H1 (cell line): Measurements from ENCODE around the gene IL37. TPM values are rescaled to one million over a fixed set of nuclear protein-coding genes. Genes with fewer than 3 reads are reported as not detected.

Experiments
- CTCF ChIA-PET: fragments of 300-600 bp; sonication (Branson Sonifier 250); formaldehyde crosslinking; loops from one replicate; lab custom pipeline; 2021; ENCODE audit not compliant: partially characterized antibody; lab: Charles Lee
- POLR2A ChIA-PET: fragments of 300-600 bp; sonication (Branson Sonifier 250); formaldehyde crosslinking; loops from one replicate; lab custom pipeline; 2021; ENCODE audit warnings: inconsistent platforms; ENCODE audit not compliant: partially characterized antibody; lab: Charles Lee
- DNase-seq, 2 experiments: peaks; one replicate each; pipeline versions ENCODE4 v3.0.0 to v3.0.0-alpha.2; 2010 to 2022; ENCODE audit warnings: low spot score in 2 of 2, low read depth in 1 of 2, mixed read lengths in 1 of 2
- FAIRE-seq: peaks from 2 replicates; lab custom pipeline; 2011; peaks lifted over from hg19 to GRCh38; lab: Jason Lieb, UNC
- H2AFZ ChIP-seq: 2 replicates; pipeline ENCODE4 v1.8.1; 2012; ENCODE audit warnings: low read length, inconsistent platforms
- H2AK5ac ChIP-seq: 2 replicates; pipeline ENCODE4 v1.6.1; 2013; ENCODE audit warnings: low read depth, low read length
- H2BK120ac ChIP-seq: replicated peaks from 2 replicates; pipeline ENCODE3; 2013; ENCODE audit warnings: low read depth, low read length, inconsistent platforms
- H2BK12ac ChIP-seq: 2 replicates; pipeline ENCODE4 v1.6.1; 2013; ENCODE audit warnings: low read depth, low read length
- H2BK15ac ChIP-seq: 2 replicates; pipeline ENCODE4 v1.6.1; 2013; ENCODE audit warnings: low read length
- H2BK20ac ChIP-seq: 2 replicates; pipeline ENCODE4 v1.6.1; 2013; ENCODE audit warnings: low read length
- H2BK5ac ChIP-seq: 2 replicates; pipeline ENCODE4 v1.6.1; 2013; ENCODE audit warnings: low read depth, low read length
- H3K14ac ChIP-seq: 2 replicates; pipeline ENCODE4 v1.6.1; 2013; ENCODE audit warnings: inconsistent platforms; ENCODE audit not compliant: insufficient read length
- H3K18ac ChIP-seq: 2 replicates; pipeline ENCODE4 v1.6.1; 2013; ENCODE audit warnings: low read length; ENCODE audit errors: extremely low read depth
- H3K23ac ChIP-seq: 2 replicates; pipeline ENCODE4 v1.6.1; 2013; ENCODE audit warnings: inconsistent platforms; ENCODE audit not compliant: insufficient read length
- H3K23me2 ChIP-seq: 2 replicates; pipeline ENCODE4 v1.6.1; 2013; ENCODE audit warnings: low read depth, low read length
- H3K27ac ChIP-seq: 2 replicates; pipeline ENCODE4 v1.6.1; 2011; ENCODE audit warnings: low read depth, low read length, inconsistent platforms
- H3K27me3 ChIP-seq, 4 experiments: replicated peaks in 1 of 4; 1 replicate in 1 of 4; 2 replicates in 3 of 4; pipeline versions ENCODE4 v1.6.1 to v1.8.1; 2011 to 2013; ENCODE audit warnings: low read length in 3 of 4, mild to moderate bottlenecking in 3 of 4, inconsistent platforms in 2 of 4, mixed read lengths in 2 of 4, moderate library complexity in 1 of 4; ENCODE audit not compliant: control insufficient read depth in 3 of 4, insufficient read depth in 3 of 4; ENCODE audit errors: extremely low read depth in 1 of 4
- H3K36me3 ChIP-seq, 4 experiments: 2 replicates each; pipeline versions ENCODE4 v1.6.1 to v1.8.1; 2011 to 2013; ENCODE audit warnings: mild to moderate bottlenecking in 4 of 4, low read length in 3 of 4, moderate library complexity in 2 of 4, control low read depth in 1 of 4, inconsistent platforms in 1 of 4; ENCODE audit not compliant: insufficient read depth in 4 of 4, control insufficient read depth in 2 of 4
- H3K4ac ChIP-seq: replicated peaks from 2 replicates; pipeline ENCODE3; 2013; ENCODE audit warnings: low read length, low read depth, mixed read lengths, inconsistent platforms; ENCODE audit not compliant: insufficient read length
- H3K4me1 ChIP-seq, 4 experiments: replicated peaks in 1 of 4; 1 replicate in 1 of 4; 2 replicates in 3 of 4; pipeline versions ENCODE4 v1.6.1 to v1.8.1; 2011 to 2013; ENCODE audit warnings: low read length in 3 of 4, inconsistent platforms in 2 of 4, mixed read lengths in 1 of 4; ENCODE audit not compliant: insufficient read depth in 4 of 4, control insufficient read depth in 3 of 4
- H3K4me2 ChIP-seq, 2 experiments: 2 replicates each; pipeline versions ENCODE4 v1.6.1 to v1.8.1; 2011 to 2013; ENCODE audit warnings: low read depth in 2 of 2, low read length in 2 of 2, control low read depth in 1 of 2, inconsistent platforms in 1 of 2, mild to moderate bottlenecking in 1 of 2; ENCODE audit not compliant: insufficient read depth in 1 of 2
- H3K4me3 ChIP-seq, 4 experiments: fragments of 200-600, 300-600 bp in 1 of 4; sonication (generic), shearing (Covaris generic), sonication (Bioruptor Twin) in 1 of 4; 2 replicates each; pipeline versions ENCODE4 v1.5.1 to v1.8.1; 2011 to 2016; ENCODE audit warnings: low read length in 4 of 4, low read depth in 3 of 4, control low read depth in 2 of 4, inconsistent platforms in 2 of 4, mild to moderate bottlenecking in 2 of 4, mixed read lengths in 1 of 4, moderate library complexity in 1 of 4; ENCODE audit not compliant: insufficient read depth in 2 of 4; ENCODE audit errors: extremely low read depth in 1 of 4
- H3K56ac ChIP-seq: replicated peaks from 2 replicates; pipeline ENCODE3; 2013; ENCODE audit warnings: low read depth, mild to moderate bottlenecking, mixed read lengths, low read length, inconsistent platforms; ENCODE audit not compliant: insufficient read length
- H3K79me1 ChIP-seq: 2 replicates; pipeline ENCODE4 v1.6.1; 2013; ENCODE audit warnings: low read depth, low read length, control low read depth
- H3K79me2 ChIP-seq, 2 experiments: 2 replicates each; pipeline versions ENCODE4 v1.6.1 to v1.8.1; 2012 to 2013; ENCODE audit warnings: low read length in 2 of 2, mild to moderate bottlenecking in 2 of 2, inconsistent platforms in 1 of 2; ENCODE audit not compliant: insufficient read depth in 2 of 2, control insufficient read depth in 1 of 2
- H3K9ac ChIP-seq, 4 experiments: replicated peaks in 1 of 4; 1 replicate in 1 of 4; 2 replicates in 3 of 4; pipeline versions ENCODE4 v1.6.1 to v1.8.1; 2011 to 2013; ENCODE audit warnings: low read depth in 3 of 4, low read length in 3 of 4, control low read depth in 2 of 4, mild to moderate bottlenecking in 2 of 4, moderate library complexity in 2 of 4, inconsistent platforms in 1 of 4; ENCODE audit errors: extremely low read depth in 1 of 4
- H3K9me3 ChIP-seq, 2 experiments: 2 replicates each; pipeline versions ENCODE4 v1.6.1 to v1.8.1; 2012 to 2013; ENCODE audit warnings: mild to moderate bottlenecking in 2 of 2, moderate library complexity in 2 of 2, control low read depth in 1 of 2, inconsistent platforms in 1 of 2, low read depth in 1 of 2, low read length in 1 of 2, mixed read lengths in 1 of 2; ENCODE audit not compliant: insufficient read depth in 2 of 2
- H4K20me1 ChIP-seq, 2 experiments: replicated peaks in 1 of 2; 2 replicates each; pipeline versions ENCODE3 to v1.8.1; 2011 to 2013; ENCODE audit warnings: inconsistent platforms in 2 of 2, low read length in 2 of 2, mild to moderate bottlenecking in 1 of 2; ENCODE audit not compliant: insufficient read depth in 2 of 2, control insufficient read depth in 1 of 2
- H4K5ac ChIP-seq: 2 replicates; pipeline ENCODE4 v1.6.1; 2013; ENCODE audit warnings: low read length, low read depth, mixed read lengths, inconsistent platforms; ENCODE audit not compliant: insufficient read length
- H4K8ac ChIP-seq: 2 replicates; pipeline ENCODE4 v1.8.0; 2013; ENCODE audit warnings: mild to moderate bottlenecking, moderate library complexity, low read length, inconsistent platforms; ENCODE audit not compliant: insufficient read depth; ENCODE audit errors: extremely low read depth
- H4K91ac ChIP-seq: replicated peaks from 2 replicates; pipeline ENCODE3; 2013; ENCODE audit warnings: low read length, mixed read lengths, inconsistent platforms; ENCODE audit not compliant: insufficient read length
- CREB1 ChIP-seq: IDR thresholded peaks from 2 replicates; pipeline ENCODE4 v1.6.1; 2012; ENCODE audit warnings: inconsistent platforms
- EGR1 ChIP-seq: IDR thresholded peaks from 2 replicates; pipeline ENCODE4 v1.6.1; 2011; ENCODE audit warnings: low read depth, low read length, borderline replicate concordance
- GTF2F1 ChIP-seq: IDR thresholded peaks from 2 replicates; pipeline ENCODE4 v1.6.1; 2012; ENCODE audit warnings: low read depth, low read length, improper control_type of control experiment, borderline replicate concordance
- HDAC6 ChIP-seq: IDR thresholded peaks from one replicate; pipeline ENCODE4 v1.7.1; 2012; ENCODE audit warnings: low read depth, mild to moderate bottlenecking, inconsistent platforms, low read length, moderate library complexity
- KDM4A ChIP-seq: IDR thresholded peaks from one replicate; pipeline ENCODE4 v1.7.1; 2012; ENCODE audit warnings: low read depth, mild to moderate bottlenecking, moderate library complexity, low read length, inconsistent platforms; ENCODE audit not compliant: severe bottlenecking
- POU5F1 ChIP-seq: IDR thresholded peaks from 2 replicates; pipeline ENCODE4 v1.6.1; 2011; ENCODE audit warnings: low read depth, mild to moderate bottlenecking, low read length, moderate library complexity
- RAD21 ChIP-seq, 2 experiments: IDR thresholded peaks in 1 of 2; conservative IDR thresholded peaks in 1 of 2; 2 replicates each; pipeline ENCODE4 v1.6.1; 2011; ENCODE audit warnings: low read depth in 2 of 2, low read length in 2 of 2, improper control_type of control experiment in 1 of 2, inconsistent platforms in 1 of 2, mild to moderate bottlenecking in 1 of 2, moderate library complexity in 1 of 2
- RNF2 ChIP-seq: fragments of 200-900, 300-1000 bp; sonication (generic); IDR thresholded peaks from 2 replicates; pipeline ENCODE4 v1.7.1; 2016; ENCODE audit warnings: borderline replicate concordance, low read depth, mild to moderate bottlenecking, antibody characterized with exemption, low read length; ENCODE audit not compliant: poor library complexity, severe bottlenecking; ENCODE audit errors: missing control alignments
- SIRT6 ChIP-seq: IDR thresholded peaks from one replicate; pipeline ENCODE4 v1.7.1; 2012; ENCODE audit warnings: low read length, inconsistent platforms
- SP1 ChIP-seq: IDR thresholded peaks from 2 replicates; pipeline ENCODE4 v1.6.1; 2011; ENCODE audit warnings: low read depth, low read length
- WGBS, 2 experiments: shearing (Covaris generic) in 1 of 2; methylation state at CpG; one replicate each; pipeline versions ENCODE4 v1.1.6 to v1.1.7; 2013 to 2015; ENCODE audit warnings: low lambda C conversion rate in 2 of 2, mixed read lengths in 2 of 2, inconsistent platforms in 1 of 2, low coverage in 1 of 2, missing lambda C conversion rate in 1 of 2; ENCODE audit not compliant: insufficient replicate concordance in 2 of 2, insufficient coverage in 1 of 2, insufficient read length in 1 of 2; ENCODE audit errors: extremely low coverage in 1 of 2, missing lambda C conversion rate in 1 of 2; 5-methylcytosine and 5-hydroxymethylcytosine counted together
- long read RNA-seq, 2 experiments: library from RNA in 1 of 2; library from capped mRNA in 1 of 2; stranded (forward); transcript quantifications; one replicate each; pipeline ENCODE4 v2.0.0, GENCODE V29; 2021; ENCODE audit warnings: inconsistent platforms in 1 of 2
- polyA minus RNA-seq, 3 experiments: library from RNA; depleted of rRNA, polyadenylated mRNA; stranded (reverse); fragments of >200 nt; gene quantifications; 1 replicate in 2 of 3; 2 replicates in 1 of 3; pipeline ENCODE4 v1.2.3, GENCODE V29; 2011
- polyA plus RNA-seq, 7 experiments: library from polyadenylated mRNA; depleted of rRNA in 3 of 7; stranded (reverse) in 5 of 7; unstranded in 2 of 7; fragments of >200 nt in 5 of 7; fragments of 200-250 nt in 2 of 7; gene quantifications; 1 replicate in 5 of 7; 2 replicates in 1 of 7; 4 replicates in 1 of 7; pipeline versions ENCODE4 v1.2.1 to v1.2.3, GENCODE V29; 2011 to 2013; ENCODE audit warnings: missing spikeins in 2 of 7, mixed read lengths in 2 of 7
- total RNA-seq: library from RNA; stranded (reverse); fragmentation: NEBNext Ultra II Directional; extraction: Animal tissue kit (Norgen Biotek cat#: 25700); gene quantifications from 2 replicates; pipeline ENCODE4 v1.2.1, GENCODE V29; 2021
- TF ChIP-seq, protein P1 (sequence below): IDR thresholded peaks from 2 replicates; pipeline ENCODE4 v1.6.1; 2011; ENCODE audit warnings: low read depth, mild to moderate bottlenecking, low read length; ENCODE audit not compliant: insufficient read depth

IL37 gene, protein sequence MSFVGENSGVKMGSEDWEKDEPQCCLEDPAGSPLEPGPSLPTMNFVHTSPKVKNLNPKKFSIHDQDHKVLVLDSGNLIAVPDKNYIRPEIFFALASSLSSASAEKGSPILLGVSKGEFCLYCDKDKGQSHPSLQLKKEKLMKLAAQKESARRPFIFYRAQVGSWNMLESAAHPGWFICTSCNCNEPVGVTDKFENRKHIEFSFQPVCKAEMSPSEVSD
- total RNA-seq (not detected in 2 replicates), polyA plus RNA-seq (2011; rRNA removed) (0.14 and 0.18 TPM in 2 replicates), polyA minus RNA-seq (2011; rRNA and poly(A)+ RNA removed) (not detected in 2 replicates)
- polyA plus RNA-seq (2011; cell fraction: cytosol; rRNA removed) = 0.26 TPM
- 0.50 TPM for polyA plus RNA-seq (2011; cell fraction: nucleus; rRNA removed)
- polyA plus RNA-seq (2012, experiment 1 of 2) = not detected in 4 replicates
- not detected for polyA plus RNA-seq (2012, experiment 2 of 2)
- polyA plus RNA-seq (2013, experiment 1 of 2) = 0.12 TPM
- 0.09 TPM for polyA plus RNA-seq (2013, experiment 2 of 2)
- polyA minus RNA-seq (2011; cell fraction: cytosol; rRNA and poly(A)+ RNA removed) = not detected
- polyA minus RNA-seq (2011; cell fraction: nucleus; rRNA and poly(A)+ RNA removed) = not detected
- long read RNA-seq, experiment 1 = 0 reads
- long read RNA-seq, experiment 2 = 0 reads

DNA sequence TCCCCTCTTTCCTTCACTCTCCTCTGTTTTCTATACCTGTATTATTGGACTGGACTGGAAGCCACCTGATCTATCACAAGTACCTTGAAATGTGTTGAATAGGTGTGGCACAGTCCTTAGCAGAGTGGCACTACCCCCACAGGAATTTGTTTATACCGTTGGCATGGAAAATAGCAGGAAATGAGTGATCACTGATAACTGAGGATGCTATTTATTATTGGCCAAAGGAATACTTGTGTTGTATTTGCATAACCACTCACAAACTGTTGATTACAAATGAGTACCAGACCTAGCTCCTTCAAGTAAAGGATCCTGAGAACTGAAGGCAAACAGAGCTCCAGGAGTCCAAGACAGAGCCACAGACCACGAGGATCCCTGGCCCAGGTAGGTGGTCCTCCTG lies at the start of gene IL37:
IL37 (plus strand) TSS at position 301 of the 400 bp plus-strand sequence. CDS start 1,848 bp downstream, outside the sequence.
- FAIRE-seq = no peak
- H2AK5ac ChIP-seq = no peak within 1 kb of the TSS
- no peak within 1 kb of the TSS for H2BK15ac ChIP-seq
- H3K27ac ChIP-seq = no peak within 1 kb of the TSS
- no peak within 1 kb of the TSS for H3K18ac ChIP-seq
- no peaks in the 10 kb centered on the region; a peak in 1 of 7 replicates for H3K27me3 ChIP-seq
- no peak within 1 kb of the TSS for H3K9ac ChIP-seq
- no peaks in the 10 kb centered on the region for H3K23me2 ChIP-seq
- ChIA-PET POLR2A (no interaction called here), CTCF (interaction anchor here (1.0 to 1.5 kb wide), 2 partner anchors 8 to 26 kb away, joined by 3 to 5 read pairs; no protein-coding TSS in a partner anchor)
- no peak within 1 kb of the TSS for H3K4me2 ChIP-seq
- H4K8ac ChIP-seq = no peak within 1 kb of the TSS
- no peak within 1 kb of the TSS for H3K56ac ChIP-seq
- no peaks in the 10 kb centered on the region for H3K4me1 ChIP-seq
- no peaks in the 10 kb centered on the region for H3K79me1 ChIP-seq
- H3K4ac ChIP-seq = no peak within 1 kb of the TSS
- no peaks in the 10 kb centered on the region for H3K36me3 ChIP-seq
- no peak within 1 kb of the TSS for H2BK20ac ChIP-seq
- H3K4me3 ChIP-seq = no peak within 1 kb of the TSS
- H3K23ac ChIP-seq = no peak within 1 kb of the TSS
- H4K5ac ChIP-seq = no peak within 1 kb of the TSS
- DNase-seq = no peak
- no peak within 1 kb of the TSS for H2BK12ac ChIP-seq
- H3K79me2 ChIP-seq = no peaks in the 10 kb centered on the region
- no peak within 1 kb of the TSS for H2AFZ ChIP-seq
- H3K14ac ChIP-seq = no peak within 1 kb of the TSS
- H4K91ac ChIP-seq = no peak within 1 kb of the TSS
- H2BK120ac ChIP-seq = no peak within 1 kb of the TSS
- WGBS, 2 experiments = 41% methylated on average over 2 of the region's 2 CpGs; no CpG with 5 or more reads in 1 of the 2 experiments
- H2BK5ac ChIP-seq = no peak within 1 kb of the TSS
- H4K20me1 ChIP-seq = no peaks in the 10 kb centered on the region
- 0 out of 4 replicates have a peak, but pooled peaks cover 0 to 4% of the 10 kb centered on the region in 2 experiments for H3K9me3 ChIP-seq
- no peak for TF ChIP-seq HDAC6
- TF ChIP-seq KDM4A = no peak
- TF ChIP-seq RAD21 (IDR thresholded peaks at IDR 0.05 in 1 of 2, conservative IDR thresholded peaks at IDR 0.05 in 1 of 2; ENCODE audit: low read depth in 2 of 2, low read length in 2 of 2) = no peak
- no peak for TF ChIP-seq GTF2F1
- TF ChIP-seq, protein P1, sequence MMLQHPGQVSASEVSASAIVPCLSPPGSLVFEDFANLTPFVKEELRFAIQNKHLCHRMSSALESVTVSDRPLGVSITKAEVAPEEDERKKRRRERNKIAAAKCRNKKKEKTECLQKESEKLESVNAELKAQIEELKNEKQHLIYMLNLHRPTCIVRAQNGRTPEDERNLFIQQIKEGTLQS = no peak
- TF ChIP-seq POU5F1 = no peak
- TF ChIP-seq CREB1 = no peak
- no peak for TF ChIP-seq SP1
- no peak for TF ChIP-seq EGR1
- TF ChIP-seq SIRT6 = no peak
- TF ChIP-seq RNF2 = no peak
